ENCODE data around the gene DNASE2. TPM values are rescaled to one million over a fixed set of nuclear protein-coding genes. Genes with fewer than 3 reads are reported as not detected.

The DNASE2 gene
- total and polyA plus RNA-seq, 2 donors (not counting 1 experiment from before 2014, with no cell fraction given) = 25.1 to 26.6 TPM

DNA sequence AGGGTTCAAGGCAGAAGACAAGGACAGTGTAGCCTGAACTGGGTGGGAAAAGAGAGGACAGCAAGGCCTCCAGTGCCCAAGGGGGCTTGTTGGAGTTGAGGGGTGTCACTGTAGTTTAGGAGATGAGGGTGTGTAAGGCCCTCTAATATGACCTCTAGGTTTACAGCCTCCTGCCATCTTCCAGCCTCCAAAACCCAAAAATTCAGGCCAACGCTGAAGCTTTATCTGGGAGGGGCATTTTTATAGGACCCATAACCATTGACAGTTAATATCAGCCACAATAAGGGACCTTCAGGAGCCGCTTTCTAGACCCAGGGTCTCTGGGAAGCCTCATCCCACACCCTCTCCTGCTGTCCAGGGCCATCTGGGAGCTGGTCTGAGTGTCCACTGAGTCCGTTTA lies 3.0 kb upstream of the DNASE2 start:
- H3K9me3 ChIP-seq (ENCODE audit: control insufficient read depth, insufficient read depth, low read depth, low read length) = no peaks in the 10 kb centered on the region
- H3K79me2 ChIP-seq (ENCODE audit: control insufficient read depth, insufficient read depth, low read length) = no peaks in the 10 kb centered on the region
- H3K9ac ChIP-seq (ENCODE audit: insufficient read depth, low read length) = no peak overlapping the region
- H3K27ac ChIP-seq (ENCODE audit: insufficient read depth, low read length) = no peak overlapping the region
- no peaks in the 10 kb centered on the region for H3K4me1 ChIP-seq (ENCODE audit: control insufficient read depth, extremely low read depth, insufficient read depth, low read length)
- TF ChIP-seq EZH2 (IDR thresholded peaks at IDR 0.05; ENCODE audit: low read length, missing control alignments) (no peak), CTCF (conservative IDR thresholded peaks at IDR 0.05 in 1 of 2, IDR thresholded peaks at IDR 0.05 in 1 of 2; ENCODE audit: low read depth in 1 of 2, low read length in 2 of 2) (no peak)
- no peaks in the 10 kb centered on the region for H4K20me1 ChIP-seq (ENCODE audit: control insufficient read depth, extremely low read depth, insufficient read depth, low read length)
- no peak overlapping the region for H3K4me2 ChIP-seq (ENCODE audit: extremely low read depth, insufficient read depth, low read length)
- no peaks in the 10 kb centered on the region for H3K36me3 ChIP-seq (ENCODE audit: control insufficient read depth, insufficient read depth, low read length)
- no peak overlapping the region for H3K4me3 ChIP-seq (replicated peaks in 1 of 4; ENCODE audit: control extremely low read depth in 1 of 4, insufficient read depth in 1 of 4, low read depth in 3 of 4, low read length in 4 of 4)
- no peak for DNase-seq (ENCODE audit: low read depth in 2 of 2)
- H2AFZ ChIP-seq (ENCODE audit: low read length) = no peak overlapping the region
- H3K27me3 ChIP-seq (ENCODE audit: control insufficient read depth, insufficient read depth, low read length) = peaks cover 20% of the 10 kb centered on the region

DNA sequence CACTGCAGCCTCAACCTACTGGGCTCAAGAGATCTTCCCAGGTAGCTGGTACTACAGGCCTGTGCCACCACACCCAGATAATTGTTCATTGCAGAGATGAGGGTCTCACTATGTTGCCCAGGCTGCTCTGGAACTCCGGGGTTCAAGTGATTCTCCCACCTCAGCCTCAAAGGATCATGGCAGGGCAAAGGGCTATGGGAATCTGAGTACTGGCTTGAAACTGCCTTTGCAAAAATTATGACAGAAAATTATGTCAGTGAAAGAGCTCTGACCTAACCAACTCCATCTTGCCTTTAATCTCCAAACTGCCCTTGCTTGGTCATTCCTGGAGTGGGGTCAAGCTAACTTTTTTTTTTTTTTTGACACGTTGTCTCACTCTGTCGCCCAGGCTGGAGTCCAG lies 1.3 kb upstream of the DNASE2 start:
- no peaks in the 10 kb centered on the region for H3K9me3 ChIP-seq (ENCODE audit: control insufficient read depth, insufficient read depth, low read depth, low read length)
- no peak overlapping the region for H3K4me2 ChIP-seq (ENCODE audit: extremely low read depth, insufficient read depth, low read length)
- no peaks in the 10 kb centered on the region for H4K20me1 ChIP-seq (ENCODE audit: control insufficient read depth, extremely low read depth, insufficient read depth, low read length)
- H3K79me2 ChIP-seq (ENCODE audit: control insufficient read depth, insufficient read depth, low read length) = no peaks in the 10 kb centered on the region
- H2AFZ ChIP-seq (ENCODE audit: low read length) = no peak overlapping the region
- no peak for DNase-seq (ENCODE audit: low read depth in 2 of 2)
- no peak overlapping the region for H3K4me3 ChIP-seq (replicated peaks in 1 of 4; ENCODE audit: control extremely low read depth in 1 of 4, insufficient read depth in 1 of 4, low read depth in 3 of 4, low read length in 4 of 4)
- H3K36me3 ChIP-seq (ENCODE audit: control insufficient read depth, insufficient read depth, low read length) = no peaks in the 10 kb centered on the region
- H3K9ac ChIP-seq (ENCODE audit: insufficient read depth, low read length) = no peak overlapping the region
- no peaks in the 10 kb centered on the region for H3K4me1 ChIP-seq (ENCODE audit: control insufficient read depth, extremely low read depth, insufficient read depth, low read length)
- H3K27me3 ChIP-seq (ENCODE audit: control insufficient read depth, insufficient read depth, low read length) = peaks cover 20% of the 10 kb centered on the region
- TF ChIP-seq CTCF (conservative IDR thresholded peaks at IDR 0.05 in 1 of 2, IDR thresholded peaks at IDR 0.05 in 1 of 2; ENCODE audit: low read depth in 1 of 2, low read length in 2 of 2) = no peak
- TF ChIP-seq EZH2 (IDR thresholded peaks at IDR 0.05; ENCODE audit: low read length, missing control alignments) = no peak
- no peak overlapping the region for H3K27ac ChIP-seq (ENCODE audit: insufficient read depth, low read length)

DNA sequence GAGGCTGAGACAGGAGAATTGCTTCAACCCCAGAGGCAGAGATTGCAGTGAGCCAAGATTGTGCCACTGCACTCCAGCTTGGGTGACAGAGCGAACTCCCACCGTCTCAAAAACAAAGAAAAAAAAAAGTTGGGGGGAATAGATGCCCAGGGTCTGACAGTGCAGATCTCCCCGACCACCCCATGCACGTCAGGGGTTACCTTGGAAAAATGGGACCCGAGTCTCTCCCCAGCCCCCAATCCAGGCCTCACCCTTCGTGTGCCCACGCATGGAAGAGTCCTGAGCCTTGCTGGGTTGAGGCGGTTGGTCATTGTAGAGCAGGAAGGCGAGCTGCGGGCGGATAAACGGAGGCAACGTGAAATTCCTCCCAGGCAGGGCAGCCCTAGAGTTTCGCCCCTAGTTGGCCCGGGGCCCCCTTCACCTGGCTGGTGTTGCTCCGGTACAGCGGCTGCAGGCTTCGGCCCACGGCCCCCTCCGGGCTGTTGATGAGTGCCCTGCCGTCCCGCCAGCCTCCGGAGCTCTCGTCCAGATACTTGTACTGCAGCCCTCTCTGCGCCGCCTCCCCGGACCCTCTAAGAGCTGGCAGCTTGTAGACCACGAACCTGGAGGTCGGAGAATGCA lies 588 bp downstream of the DNASE2 start:
- no peaks in the 10 kb centered on the region for H3K36me3 ChIP-seq (ENCODE audit: control insufficient read depth, insufficient read depth, low read length)
- H3K4me1 ChIP-seq (ENCODE audit: control insufficient read depth, extremely low read depth, insufficient read depth, low read length) = no peaks in the 10 kb centered on the region
- peak; percentile 17 to 27 for DNase-seq (ENCODE audit: low read depth in 2 of 2)
- TF ChIP-seq EZH2 (IDR thresholded peaks at IDR 0.05; ENCODE audit: low read length, missing control alignments) (no peak), CTCF (conservative IDR thresholded peaks at IDR 0.05 in 1 of 2, IDR thresholded peaks at IDR 0.05 in 1 of 2; ENCODE audit: low read depth in 1 of 2, low read length in 2 of 2) (no peak)
- peaks cover 10% of the 10 kb centered on the region for H3K27me3 ChIP-seq (ENCODE audit: control insufficient read depth, insufficient read depth, low read length)
- H3K4me3 ChIP-seq (replicated peaks in 1 of 4; ENCODE audit: control extremely low read depth in 1 of 4, insufficient read depth in 1 of 4, low read depth in 3 of 4, low read length in 4 of 4) = peak overlapping the region; percentile 77 to 98 (median 92)
- no peaks in the 10 kb centered on the region for H4K20me1 ChIP-seq (ENCODE audit: control insufficient read depth, extremely low read depth, insufficient read depth, low read length)
- peak overlapping the region; percentile 61 for H3K9ac ChIP-seq (ENCODE audit: insufficient read depth, low read length)
- H2AFZ ChIP-seq (ENCODE audit: low read length) = peak overlapping the region; percentile 84
- no peaks in the 10 kb centered on the region for H3K9me3 ChIP-seq (ENCODE audit: control insufficient read depth, insufficient read depth, low read depth, low read length)
- no peaks in the 10 kb centered on the region for H3K79me2 ChIP-seq (ENCODE audit: control insufficient read depth, insufficient read depth, low read length)
- peak overlapping the region; percentile 89 for H3K4me2 ChIP-seq (ENCODE audit: extremely low read depth, insufficient read depth, low read length)
- H3K27ac ChIP-seq (ENCODE audit: insufficient read depth, low read length) = peak overlapping the region; percentile 26
